HepG2 (cell line): ENCODE results near the gene HEPACAM. TPM values are rescaled to one million over a fixed set of nuclear protein-coding genes. Genes with fewer than 3 reads are reported as not detected.

Experiments
- ATAC-seq: fragments of 200-7000 bp; cut with Tn5 transposase; 3 replicates; pipeline ENCODE4 v1.9.1; 2020; ENCODE audit warnings: mild to moderate bottlenecking, moderate library complexity
- BruUV-seq: library from RNA; stranded (reverse); fragments of 400-500 nt; replicated peaks from 2 replicates; lab custom pipeline; 2021; lab: Mats Ljungman, UMichigan
- CTCF ChIA-PET: fragments of 300-600 bp; formaldehyde crosslinking; extraction: SDS; loops from one replicate; lab custom pipeline; 2021; ENCODE audit warnings: low total read pairs, inconsistent platforms, low intra/inter-chr PET ratio; lab: Yijun Ruan, JAX
- POLR2A ChIA-PET: fragments of 350-600 bp; sonication (Branson Sonifier 250); formaldehyde crosslinking; loops from one replicate; lab custom pipeline; 2020; ENCODE audit warnings: antibody characterized with exemption, inconsistent platforms; lab: Yijun Ruan, JAX
- DNase-seq: peaks from one replicate; pipeline ENCODE4 v3.0.0-alpha.2; 2015; ENCODE audit warnings: low spot score
- FAIRE-seq: peaks from 3 replicates; lab custom pipeline; 2011; peaks lifted over from hg19 to GRCh38; lab: Jason Lieb, UNC
- H2AFZ ChIP-seq: one replicate; pipeline ENCODE4 v1.6.1; 2011; ENCODE audit warnings: low read length, inconsistent platforms
- H3K27ac ChIP-seq: fragments of 300-600 bp; 3 replicates; pipeline ENCODE4 v1.8.0; 2011; ENCODE audit warnings: mixed run types, mild to moderate bottlenecking, mixed read lengths, low read length, inconsistent platforms; ENCODE audit not compliant: insufficient read depth; ENCODE audit errors: extremely low read length
- H3K27me3 ChIP-seq, 2 experiments: fragments of 200-600 bp in 1 of 2; 2 replicates in 1 of 2; 3 replicates in 1 of 2; pipeline versions ENCODE4 v1.6.0 to v1.8.0; 2011; ENCODE audit warnings: low read length in 2 of 2, mild to moderate bottlenecking in 2 of 2, moderate library complexity in 2 of 2, inconsistent platforms in 1 of 2; ENCODE audit not compliant: insufficient read depth in 2 of 2, control insufficient read depth in 1 of 2
- H3K36me3 ChIP-seq, 2 experiments: fragments of 200-600 bp in 1 of 2; replicated peaks in 1 of 2; 2 replicates in 1 of 2; 3 replicates in 1 of 2; pipeline versions ENCODE4 v1.5.1 to v1.8.0; 2011; ENCODE audit warnings: low read length in 2 of 2, inconsistent platforms in 1 of 2; ENCODE audit not compliant: insufficient read depth in 2 of 2, control insufficient read depth in 1 of 2
- H3K4me1 ChIP-seq: 2 replicates; pipeline ENCODE4 v1.5.1; 2012; ENCODE audit warnings: low read length, inconsistent platforms; ENCODE audit not compliant: insufficient read depth
- H3K4me2 ChIP-seq: 2 replicates; pipeline ENCODE4 v1.6.0; 2011; ENCODE audit warnings: low read depth, low read length, inconsistent platforms
- H3K4me3 ChIP-seq, 3 experiments: fragments of 200-600 bp in 1 of 3; sonication (generic), shearing (Covaris generic) in 1 of 3; replicated peaks in 1 of 3; 2 replicates each; pipeline ENCODE4 v1.5.1; 2011 to 2016; ENCODE audit warnings: low read length in 3 of 3, inconsistent platforms in 2 of 3, low read depth in 2 of 3, mild to moderate bottlenecking in 2 of 3, control low read depth in 1 of 3, mixed read lengths in 1 of 3; ENCODE audit not compliant: insufficient read depth in 1 of 3
- H3K79me2 ChIP-seq: one replicate; pipeline ENCODE4 v1.6.1; 2011; ENCODE audit warnings: low read length, inconsistent platforms; ENCODE audit not compliant: insufficient read depth
- H3K9ac ChIP-seq: 2 replicates; pipeline ENCODE4 v1.6.0; 2011; ENCODE audit warnings: mild to moderate bottlenecking, low read depth, low read length, inconsistent platforms; ENCODE audit not compliant: insufficient read depth
- H3K9me3 ChIP-seq: 2 replicates; pipeline ENCODE4 v1.5.1; 2012; ENCODE audit warnings: mild to moderate bottlenecking, low read length
- H4K20me1 ChIP-seq: 2 replicates; pipeline ENCODE4 v1.6.0; 2011; ENCODE audit warnings: inconsistent platforms, mild to moderate bottlenecking, low read length, moderate library complexity; ENCODE audit not compliant: insufficient read depth
- ATF6 ChIP-seq: sonication (generic); formaldehyde crosslinking; conservative IDR thresholded peaks from 2 replicates; pipeline ENCODE4 v1.4.0; 2020; ENCODE audit warnings: missing genetic modification reagents
- PBX2 ChIP-seq: IDR thresholded peaks from 2 replicates; pipeline ENCODE4 v1.6.1; 2016; ENCODE audit warnings: control low read depth
- in situ Hi-C: cut with HindIII; loops from 2 replicates; pipeline ENCODE4 v1.10.0; 2017; ENCODE audit warnings: low pct_unique_long_range_greater_than_20kb; ENCODE audit not compliant: extremely low pct_ligation_motif_present
- intact Hi-C: fragments of 100-400 bp; cut with micrococcal nuclease; formaldehyde crosslinking; loops from one replicate; pipeline ENCODE4 v1.10.0; 2022; ENCODE audit not compliant: unreplicated experiment
- polyA plus RNA-seq, 8 experiments: library from polyadenylated mRNA; depleted of rRNA in 3 of 8; stranded (reverse) in 7 of 8; unstranded in 1 of 8; fragments of >200 nt; fragmentation: Illumina TruSeq in 4 of 8; extraction: Trizol in 4 of 8; gene quantifications; 2 replicates each; pipeline versions ENCODE4 v1.2.1 to v1.2.3, GENCODE V29; 2011 to 2016; ENCODE audit warnings: low read depth in 4 of 8, missing spikeins in 1 of 8, mixed read lengths in 1 of 8; ENCODE audit not compliant: insufficient read depth in 1 of 8
- total RNA-seq, 5 experiments: library from RNA; depleted of rRNA; stranded (reverse); fragments of >200 nt; fragmentation: Illumina TruSeq; extraction: Trizol; gene quantifications; 2 replicates each; pipeline ENCODE4 v1.2.3, GENCODE V29; 2016; ENCODE audit warnings: low read depth in 1 of 5

The HEPACAM gene
- total and polyA plus RNA-seq, 2 of the 13 experiments (the other 11 are each of a cell fraction or from before 2014, with no cell fraction given), result 66.9 to 121 TPM

GRCh38 chr11:124982043-124982442, 46.2 kb upstream of the HEPACAM start:
- CTCF ChIA-PET, result no interaction called here

More at GRCh38 chr11:124982043-124982442, 46.2 kb upstream of the HEPACAM start:
- no TSS peak for BruUV-seq
- no peaks in the 10 kb centered on the region for H3K79me2 ChIP-seq
- no peaks in the 10 kb centered on the region for H3K27me3 ChIP-seq
- intact Hi-C loops (no loop called here), in situ Hi-C loops (no loop called here)
- H3K9ac ChIP-seq, result no peak overlapping the region
- ATAC-seq (no peak), DNase-seq (no peak), FAIRE-seq (no peak)
- H3K36me3 ChIP-seq, result peaks cover 0 to under 1% of the 10 kb centered on the region in 2 experiments; a peak in 1 of 5 replicates
- POLR2A ChIA-PET, result no interaction called here
- H3K4me2 ChIP-seq, result no peak overlapping the region
- H3K9me3 ChIP-seq, result peaks cover 9% of the 10 kb centered on the region; the same call in 1 of the 2 replicates
- no peaks in the 10 kb centered on the region for H3K4me1 ChIP-seq
- H3K27ac ChIP-seq, result no peak overlapping the region
- H2AFZ ChIP-seq, result no peak overlapping the region
- no peak overlapping the region for H3K4me3 ChIP-seq
- H4K20me1 ChIP-seq, result no peaks in the 10 kb centered on the region
- no peak for TF ChIP-seq ATF6 (CRISPR knock-in tag)
- TF ChIP-seq PBX2 (CRISPR knock-in tag), result no peak
